GM18511 (cell line): ENCODE data around the gene FAM83E.
"Not testable (repeated sequence)": the region's sequence is repeated elsewhere in the genome, so short reads cannot be mapped to it uniquely, and the experiment has no call there.

ENCODE experiments used
- ATAC-seq: cut with Tn5 transposase; IDR thresholded peaks from one replicate; pipeline ENCODE4 v1.9.1; 2021; ENCODE audit warnings: mild to moderate bottlenecking, moderate library complexity; ENCODE audit not compliant: unreplicated experiment

Gene FAM83E

DNA sequence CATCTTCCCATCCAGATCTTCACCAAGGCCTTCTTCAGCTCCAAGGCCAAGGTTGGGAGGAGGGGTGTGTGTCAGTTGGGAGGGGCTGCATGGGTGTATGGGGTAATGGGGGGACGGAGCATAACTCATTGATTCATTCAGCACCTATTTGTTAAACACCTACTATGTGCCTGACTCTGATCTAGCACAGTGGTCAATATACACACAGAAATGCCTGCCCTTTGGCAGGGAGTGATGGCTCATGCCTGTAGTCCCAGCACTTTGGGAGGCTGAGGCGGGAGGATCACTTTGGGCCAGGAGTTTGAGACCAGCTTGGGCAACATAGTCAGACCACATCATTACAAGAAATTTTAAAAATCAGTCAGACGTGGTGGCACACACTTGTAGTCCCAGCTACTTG, 27.5 kb downstream of the FAM83E start:
- ATAC-seq = no peak

DNA sequence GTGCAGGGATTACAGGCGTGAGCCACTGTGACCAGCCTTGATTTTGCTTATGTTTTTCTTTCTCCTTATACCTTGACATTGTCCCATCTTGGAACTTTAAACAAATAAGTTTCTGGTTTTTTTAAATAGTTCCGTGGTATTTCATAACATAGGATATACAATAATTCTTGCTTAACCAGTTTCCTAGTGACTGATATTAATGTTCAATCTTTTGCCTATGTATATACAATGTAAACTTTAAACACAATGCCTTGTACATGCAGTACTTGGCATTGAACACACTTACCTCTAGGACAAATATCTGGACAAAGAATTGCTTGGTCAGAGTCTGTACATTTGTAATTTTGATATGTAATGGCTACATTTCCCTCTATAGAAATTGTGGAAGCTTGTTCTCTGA, 32.7 kb downstream of the FAM83E start:
- no peak for ATAC-seq

DNA sequence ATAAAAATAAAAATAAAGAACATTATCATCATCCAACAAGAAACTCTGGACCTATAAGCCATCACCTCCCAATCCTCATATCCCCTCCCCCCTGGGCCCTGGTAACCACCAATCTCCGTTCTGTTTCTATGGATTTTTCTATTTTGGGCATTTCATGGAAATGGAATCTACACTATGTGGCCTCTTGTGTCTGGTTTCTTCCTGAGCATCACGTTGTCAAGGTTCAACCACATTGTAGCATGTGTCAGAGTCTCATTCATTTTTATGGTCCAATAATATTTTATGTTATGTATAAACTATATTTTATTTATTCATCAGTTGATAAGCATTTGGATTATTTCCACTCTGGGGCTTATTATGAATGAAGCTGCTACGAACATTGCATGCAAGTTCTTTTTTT, 36.0 kb downstream of the FAM83E start:
- ATAC-seq = no peak

DNA sequence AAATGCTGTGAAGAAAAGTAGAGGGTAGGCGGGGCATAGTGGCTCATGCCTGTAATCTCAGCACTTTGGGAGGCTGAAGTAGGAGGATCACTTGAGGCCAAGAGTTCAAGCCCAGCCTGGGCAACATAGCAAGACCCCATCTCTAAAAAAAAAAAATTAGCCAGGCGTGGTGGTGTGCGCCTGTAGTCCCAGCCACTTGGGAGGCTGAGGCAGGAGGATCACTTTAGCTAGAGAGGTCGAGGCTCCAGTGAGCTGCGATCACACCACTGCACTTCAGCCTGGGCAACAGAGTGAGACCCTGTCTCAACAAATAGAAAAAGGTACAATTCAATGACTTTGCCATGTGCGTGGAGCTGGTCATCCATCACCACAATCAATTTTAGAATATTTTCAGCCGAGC, 37.0 kb downstream of the FAM83E start:
- ATAC-seq = not testable (repeated sequence)

DNA sequence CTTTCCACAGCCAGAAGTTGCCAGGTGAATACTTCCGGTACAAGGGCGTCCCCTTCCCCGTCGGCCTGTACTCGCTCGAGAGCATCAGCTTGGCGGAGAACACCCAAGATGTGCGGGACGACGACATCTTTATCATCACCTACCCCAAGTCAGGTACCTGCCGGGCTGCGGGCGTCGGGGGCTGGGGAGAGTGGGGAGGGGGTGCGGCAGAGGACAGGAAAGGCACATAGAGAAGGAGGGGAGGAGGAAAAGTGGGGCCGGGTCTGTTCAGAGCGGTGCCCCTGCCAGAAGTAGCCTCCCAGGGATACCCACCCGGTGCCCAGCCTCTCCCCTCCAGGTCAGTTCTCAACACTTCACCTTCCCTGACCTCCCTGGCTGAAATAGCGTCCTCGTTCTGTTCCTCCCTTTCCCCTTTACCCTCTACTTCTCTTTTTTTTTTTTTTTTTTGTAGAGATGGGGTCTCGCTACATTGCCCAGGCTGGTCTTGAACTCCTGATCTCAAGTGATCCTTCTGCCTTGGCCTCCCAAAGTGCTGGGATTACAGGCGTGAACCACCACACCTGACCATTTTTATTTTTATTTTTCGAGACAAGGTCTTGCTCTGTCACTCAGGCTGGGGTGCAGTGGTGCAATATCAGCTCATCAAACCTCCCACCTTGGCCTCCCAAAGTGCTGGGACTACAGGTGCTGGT, 38.8 kb downstream of the FAM83E start:
- no peak for ATAC-seq

DNA sequence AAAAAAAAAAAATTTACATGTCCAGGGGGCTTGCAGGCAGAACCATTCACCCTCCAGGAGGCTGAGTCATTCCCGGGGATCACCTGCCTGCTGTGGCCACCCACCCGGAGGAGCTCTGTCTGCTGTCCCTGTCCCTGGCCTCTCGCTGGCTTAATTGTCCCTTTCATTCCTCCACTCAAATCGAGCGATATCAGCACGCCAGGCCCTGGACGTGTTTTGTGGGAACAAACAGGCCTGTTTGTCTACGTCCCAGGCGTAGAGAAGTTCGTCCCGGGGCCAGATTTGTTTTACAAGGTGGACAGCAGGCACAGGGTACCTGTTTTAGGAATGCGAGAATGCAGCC, 41.7 kb downstream of the FAM83E start:
- ATAC-seq = no peak

DNA sequence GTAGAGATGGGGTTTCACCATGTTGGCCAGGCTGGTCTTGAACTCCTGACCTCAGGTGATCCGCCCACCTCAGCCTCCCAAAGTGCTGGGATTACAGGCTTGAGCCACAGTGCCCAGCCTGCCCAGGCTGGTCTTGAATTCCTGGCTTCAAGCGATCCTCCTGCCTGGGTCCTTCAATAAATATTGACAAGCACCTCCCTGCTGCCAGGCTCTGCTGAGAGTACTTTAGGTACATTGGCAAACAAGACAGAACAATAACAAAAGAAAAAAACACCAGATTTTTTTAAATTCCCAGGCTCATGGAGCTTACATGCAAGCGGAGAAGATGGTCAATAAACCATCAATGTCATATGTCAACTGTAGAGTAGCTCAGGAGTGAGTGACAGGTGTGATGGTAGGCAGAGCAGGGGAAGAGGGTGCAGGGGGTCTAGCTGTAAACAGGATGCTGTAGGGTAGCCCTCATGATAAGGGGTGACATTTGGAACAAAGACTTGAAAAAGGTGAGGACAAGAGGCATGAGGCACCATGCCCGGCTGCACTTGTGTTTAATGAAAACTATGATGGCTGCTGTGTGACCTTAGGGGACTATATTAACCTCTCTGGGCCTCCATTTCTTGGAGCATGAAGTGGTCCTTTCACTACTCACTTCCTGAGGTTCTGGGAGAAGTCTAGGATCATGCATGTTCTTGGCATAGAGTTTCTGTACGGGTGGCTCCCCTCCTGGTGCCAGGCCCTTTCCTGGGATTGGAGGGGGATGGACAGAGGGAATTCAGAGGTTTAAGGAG, 43.3 kb downstream of the FAM83E start:
- no peak for ATAC-seq

DNA sequence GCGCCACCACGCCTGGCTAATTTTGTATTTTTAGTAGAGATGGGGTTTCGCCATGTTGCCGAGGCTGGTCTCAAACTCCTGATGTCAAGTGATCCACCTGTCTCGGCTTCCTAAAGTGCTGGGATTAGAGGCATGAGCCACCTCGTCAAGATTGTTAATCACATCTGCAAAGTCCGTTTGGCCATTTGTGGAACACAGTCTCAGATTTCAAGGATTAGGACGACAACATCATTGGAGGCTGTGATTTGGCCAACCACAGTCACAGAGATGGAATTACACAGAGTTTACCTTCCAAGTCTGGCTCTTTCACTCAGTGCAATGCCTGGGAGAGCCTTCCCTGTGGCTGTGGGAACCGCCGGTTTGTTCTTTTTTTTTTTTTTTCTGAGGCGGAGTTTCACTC, 45.1 kb downstream of the FAM83E start:
- ATAC-seq = no peak

DNA sequence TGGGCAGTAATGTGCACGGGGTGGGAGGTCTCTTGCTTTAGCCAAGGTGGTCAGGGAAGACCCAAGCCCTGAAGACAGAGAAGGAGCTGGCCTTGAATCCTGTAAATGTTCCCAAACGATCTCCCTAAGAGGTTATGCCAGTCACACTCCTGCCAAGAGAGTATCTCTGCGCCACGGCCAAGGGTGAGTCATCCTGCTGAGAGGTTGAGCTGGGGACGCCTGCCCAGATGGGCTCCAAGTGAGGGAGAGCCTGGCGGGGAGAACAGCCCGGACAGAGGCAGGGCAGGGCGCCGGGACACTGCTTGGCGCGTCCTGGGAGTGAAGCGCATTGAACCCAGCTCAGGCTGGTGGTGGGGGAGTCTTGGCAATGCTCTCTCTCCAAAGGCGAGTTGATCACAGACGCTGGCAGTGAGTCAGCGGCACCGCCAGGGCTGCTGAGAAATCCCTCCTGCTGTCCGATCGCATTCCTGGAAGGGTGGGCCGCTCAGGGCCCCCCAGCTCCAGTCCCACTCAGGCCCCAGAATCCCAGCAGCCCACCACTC, 46.5 kb downstream of the FAM83E start:
- no peak for ATAC-seq

DNA sequence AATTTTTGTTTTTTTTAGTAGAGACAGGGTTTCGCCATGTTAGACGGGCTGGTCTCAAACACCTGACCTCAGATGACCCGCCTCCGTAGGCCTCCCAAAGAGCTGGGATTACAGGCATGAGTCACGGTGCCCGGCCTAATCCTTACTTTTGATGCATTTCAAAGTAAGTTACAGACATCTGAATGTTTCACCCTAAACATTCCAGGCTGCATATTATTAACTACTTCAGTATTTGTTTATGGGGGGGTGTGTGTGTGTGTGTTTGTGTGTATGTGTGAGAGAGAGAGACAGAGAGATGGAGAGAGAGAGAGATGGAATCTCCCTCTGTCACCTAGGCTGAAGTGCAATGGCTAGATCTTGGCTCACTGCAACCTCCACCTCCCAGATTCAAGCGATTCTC, 49.8 kb downstream of the FAM83E start:
- ATAC-seq = no peak
